B cell (primary cell): ENCODE results near the gene CLIC6. TPM values are rescaled to one million over a fixed set of nuclear protein-coding genes. Genes with fewer than 3 reads are reported as not detected.

Experiments used
- ATAC-seq: fragments of 200-7000 bp; cut with Tn5 transposase; one replicate; pipeline ENCODE4 v1.10.0; 2021; ENCODE audit warnings: low read depth, mild to moderate bottlenecking, moderate number of reproducible peaks, moderate library complexity
- CTCF ChIA-PET: fragments of 350-600 bp; sonication (Branson Sonifier 250); formaldehyde crosslinking; loops from one replicate; lab custom pipeline; 2021; ENCODE audit warnings: antibody characterized with exemption, inconsistent platforms; lab: Charles Lee
- POLR2A ChIA-PET: fragments of 350-600 bp; sonication (Branson Sonifier 250); formaldehyde crosslinking; loops from one replicate; lab custom pipeline; 2021; ENCODE audit warnings: antibody characterized with exemption; lab: Charles Lee
- DNase-seq: peaks from one replicate; pipeline ENCODE4 v3.0.0; 2013
- H2AFZ ChIP-seq: 2 replicates; pipeline ENCODE4 v1.6.1; 2012; ENCODE audit warnings: mild to moderate bottlenecking, low read depth, low read length; ENCODE audit not compliant: insufficient read depth, poor library complexity, severe bottlenecking
- H3K27ac ChIP-seq, 2 donors: 1 replicate in 1 of 2; 2 replicates in 1 of 2; pipeline ENCODE4 v1.5.1; 2012 to 2013; ENCODE audit warnings: low read length in 2 of 2, mild to moderate bottlenecking in 2 of 2, moderate library complexity in 1 of 2
- H3K27me3 ChIP-seq, 4 experiments: fragments of 200-600 bp in 1 of 4; sonication (generic) in 1 of 4; replicated peaks in 1 of 4; 1 replicate in 2 of 4; 2 replicates in 2 of 4; pipeline versions ENCODE4 v1.6.1 to v1.7.0; 2013 to 2016; ENCODE audit warnings: low read length in 3 of 4, mild to moderate bottlenecking in 2 of 4, mixed read lengths in 1 of 4, moderate library complexity in 1 of 4; ENCODE audit not compliant: insufficient read depth in 4 of 4, control insufficient read depth in 3 of 4; ENCODE audit errors: control extremely low read depth in 1 of 4
- H3K36me3 ChIP-seq, 2 experiments: replicated peaks in 1 of 2; 1 replicate in 1 of 2; 2 replicates in 1 of 2; pipeline versions ENCODE4 v1.6.1 to v1.7.1; 2013; ENCODE audit warnings: low read length in 1 of 2; ENCODE audit not compliant: insufficient read depth in 2 of 2, control insufficient read depth in 1 of 2; ENCODE audit errors: control extremely low read depth in 1 of 2, extremely low read depth in 1 of 2
- H3K4me1 ChIP-seq, 2 donors: fragments of 200-600 bp in 1 of 2; sonication (generic) in 1 of 2; 1 replicate in 1 of 2; 2 replicates in 1 of 2; pipeline versions ENCODE4 v1.5.1 to v1.6.1; 2013 to 2017; ENCODE audit warnings: low read length in 2 of 2; ENCODE audit not compliant: control insufficient read depth in 2 of 2, insufficient read depth in 2 of 2
- H3K4me2 ChIP-seq: replicated peaks from 2 replicates; pipeline ENCODE3; 2012; ENCODE audit warnings: mild to moderate bottlenecking, low read depth, low read length; ENCODE audit not compliant: poor library complexity, severe bottlenecking
- H3K4me3 ChIP-seq, 5 experiments: fragments of 200-600 bp in 1 of 5; sonication (generic) in 1 of 5; 1 replicate in 3 of 5; 2 replicates in 2 of 5; pipeline versions ENCODE4 v1.5.1 to v1.7.0; 2011 to 2016; ENCODE audit warnings: low read length in 4 of 5, mild to moderate bottlenecking in 4 of 5, low read depth in 2 of 5, control low read depth in 1 of 5, moderate library complexity in 1 of 5; ENCODE audit not compliant: insufficient read depth in 1 of 5; ENCODE audit errors: control extremely low read depth in 1 of 5, extremely low read depth in 1 of 5
- H3K79me2 ChIP-seq: fragments of 200-600 bp; sonication (generic); one replicate; pipeline ENCODE4 v1.6.0; 2016; ENCODE audit warnings: low read length; ENCODE audit not compliant: control insufficient read depth, insufficient read depth
- H3K9ac ChIP-seq: fragments of 200-600 bp; sonication (generic); 2 replicates; pipeline ENCODE4 v1.6.1; 2017; ENCODE audit warnings: mild to moderate bottlenecking, low read length, moderate library complexity
- H3K9me3 ChIP-seq, 3 donors: one replicate each; pipeline versions ENCODE4 v1.6.1 to v1.7.1; 2013; ENCODE audit warnings: low read length in 2 of 3; ENCODE audit not compliant: control insufficient read depth in 2 of 3, insufficient read depth in 1 of 3; ENCODE audit errors: control extremely low read depth in 1 of 3
- H4K20me1 ChIP-seq: 2 replicates; pipeline ENCODE4 v1.6.0; 2012; ENCODE audit warnings: mild to moderate bottlenecking, low read length; ENCODE audit not compliant: insufficient read depth, control insufficient read depth, poor library complexity, severe bottlenecking
- H3K27ac Mint-ChIP-seq: one replicate; pipeline ENCODE4 v1.8.0; 2021; ENCODE audit warnings: mixed read lengths
- H3K27me3 Mint-ChIP-seq: one replicate; pipeline ENCODE4 v1.8.0; 2021; ENCODE audit warnings: mixed read lengths
- H3K4me1 Mint-ChIP-seq: one replicate; pipeline ENCODE4 v1.8.0; 2021; ENCODE audit warnings: mixed read lengths
- H3K4me3 Mint-ChIP-seq: one replicate; pipeline ENCODE4 v1.8.0; 2021; ENCODE audit warnings: mixed read lengths
- H3K9me3 Mint-ChIP-seq: one replicate; pipeline ENCODE4 v1.8.0; 2022; ENCODE audit warnings: mixed read lengths; ENCODE audit not compliant: insufficient read depth
- EZH2 ChIP-seq: IDR thresholded peaks from 2 replicates; pipeline ENCODE4 v1.6.1; 2012; ENCODE audit warnings: borderline replicate concordance, low read depth, mild to moderate bottlenecking, moderate library complexity, low read length; ENCODE audit not compliant: insufficient read depth, poor library complexity, severe bottlenecking
- WGBS: methylation state at CpG from one replicate; pipeline ENCODE4 v1.1.5; 2013; ENCODE audit warnings: missing lambda C conversion rate; ENCODE audit not compliant: insufficient coverage; 5-methylcytosine and 5-hydroxymethylcytosine counted together
- intact Hi-C: fragments of 100-400 bp; cut with micrococcal nuclease; formaldehyde crosslinking; loops from one replicate; pipeline ENCODE4 v1.10.0; 2022
- polyA plus RNA-seq: library from polyadenylated mRNA; depleted of rRNA; stranded (reverse); fragments of >200 nt; gene quantifications from 2 replicates; pipeline ENCODE4 v1.2.3, GENCODE V29; 2012
- total RNA-seq, 2 donors: library from RNA; stranded (reverse); fragments of 120-200 nt in 1 of 2; gene quantifications; 1 replicate in 1 of 2; 2 replicates in 1 of 2; pipeline versions ENCODE4 v1.2.3 to v1.2.4, GENCODE V29; 2013 to 2022
- TF ChIP-seq, protein P1 (sequence below): fragments of 200-600 bp; IDR thresholded peaks from one replicate; pipeline ENCODE4 v1.8.0; 2022; ENCODE audit warnings: antibody characterized with exemption, mild to moderate bottlenecking

The CLIC6 gene
- total and polyA plus RNA-seq, 2 donors (not counting 1 experiment from before 2014, with no cell fraction given), result 0.01 to 0.07 TPM

DNA sequence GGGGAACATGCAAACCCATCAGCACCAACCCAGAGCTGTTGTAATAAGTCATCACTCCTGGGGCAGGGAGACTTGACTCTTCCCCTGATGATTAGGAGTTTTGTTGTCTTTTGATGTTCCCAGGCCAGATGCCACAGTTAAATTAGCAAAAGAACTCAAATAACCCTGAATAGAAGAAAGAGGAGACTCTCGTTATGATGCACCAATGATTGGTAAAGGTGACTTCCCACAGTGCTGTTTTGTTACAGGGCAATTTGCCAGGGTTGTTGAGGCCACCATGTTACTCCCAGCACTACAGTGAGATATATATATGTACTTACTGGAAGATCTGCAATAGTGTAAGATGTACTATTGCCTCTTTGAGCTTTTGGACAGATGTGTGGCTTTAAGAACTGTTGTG is 29.5 kb upstream of the CLIC6 start:
- Mint-ChIP-seq H3K27ac (no peak overlapping the region), H3K9me3 (no peaks in the 10 kb centered on the region), H3K4me1 (peaks cover 22% of the 10 kb centered on the region), H3K27me3 (peaks cover 9% of the 10 kb centered on the region), H3K4me3 (no peak overlapping the region)
- POLR2A ChIA-PET, result no interaction called here
- Histone ChIP-seq H3K4me2 (no peak overlapping the region), H4K20me1 (no peaks in the 10 kb centered on the region), H3K27me3 (peaks cover 0 to 1% (median 0%) of the 10 kb centered on the region in 4 experiments), H2AFZ (no peak overlapping the region), H3K27ac (no peak overlapping the region), H3K79me2 (no peaks in the 10 kb centered on the region), H3K9ac (no peak overlapping the region), H3K9me3 (no peaks in the 10 kb centered on the region), H3K4me1 (peaks cover 13 to 16% of the 10 kb centered on the region in 2 donors), H3K4me3 (no peak overlapping the region), H3K36me3 (no peaks in the 10 kb centered on the region)
- CTCF ChIA-PET, result interaction anchor here (0.7 to 2.7 kb wide), 2 partner anchors 8 to 1816 kb away, joined by 3 to 8 read pairs; no protein-coding TSS in a partner anchor
- no peak for ATAC-seq
- no CpG with 5 or more reads among the region's 1 CpG for WGBS
- no peak for DNase-seq
- no peak for TF ChIP-seq EZH2
- TF ChIP-seq, protein P1, sequence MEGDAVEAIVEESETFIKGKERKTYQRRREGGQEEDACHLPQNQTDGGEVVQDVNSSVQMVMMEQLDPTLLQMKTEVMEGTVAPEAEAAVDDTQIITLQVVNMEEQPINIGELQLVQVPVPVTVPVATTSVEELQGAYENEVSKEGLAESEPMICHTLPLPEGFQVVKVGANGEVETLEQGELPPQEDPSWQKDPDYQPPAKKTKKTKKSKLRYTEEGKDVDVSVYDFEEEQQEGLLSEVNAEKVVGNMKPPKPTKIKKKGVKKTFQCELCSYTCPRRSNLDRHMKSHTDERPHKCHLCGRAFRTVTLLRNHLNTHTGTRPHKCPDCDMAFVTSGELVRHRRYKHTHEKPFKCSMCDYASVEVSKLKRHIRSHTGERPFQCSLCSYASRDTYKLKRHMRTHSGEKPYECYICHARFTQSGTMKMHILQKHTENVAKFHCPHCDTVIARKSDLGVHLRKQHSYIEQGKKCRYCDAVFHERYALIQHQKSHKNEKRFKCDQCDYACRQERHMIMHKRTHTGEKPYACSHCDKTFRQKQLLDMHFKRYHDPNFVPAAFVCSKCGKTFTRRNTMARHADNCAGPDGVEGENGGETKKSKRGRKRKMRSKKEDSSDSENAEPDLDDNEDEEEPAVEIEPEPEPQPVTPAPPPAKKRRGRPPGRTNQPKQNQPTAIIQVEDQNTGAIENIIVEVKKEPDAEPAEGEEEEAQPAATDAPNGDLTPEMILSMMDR, result no peak
- intact Hi-C loops, result no loop called here

DNA sequence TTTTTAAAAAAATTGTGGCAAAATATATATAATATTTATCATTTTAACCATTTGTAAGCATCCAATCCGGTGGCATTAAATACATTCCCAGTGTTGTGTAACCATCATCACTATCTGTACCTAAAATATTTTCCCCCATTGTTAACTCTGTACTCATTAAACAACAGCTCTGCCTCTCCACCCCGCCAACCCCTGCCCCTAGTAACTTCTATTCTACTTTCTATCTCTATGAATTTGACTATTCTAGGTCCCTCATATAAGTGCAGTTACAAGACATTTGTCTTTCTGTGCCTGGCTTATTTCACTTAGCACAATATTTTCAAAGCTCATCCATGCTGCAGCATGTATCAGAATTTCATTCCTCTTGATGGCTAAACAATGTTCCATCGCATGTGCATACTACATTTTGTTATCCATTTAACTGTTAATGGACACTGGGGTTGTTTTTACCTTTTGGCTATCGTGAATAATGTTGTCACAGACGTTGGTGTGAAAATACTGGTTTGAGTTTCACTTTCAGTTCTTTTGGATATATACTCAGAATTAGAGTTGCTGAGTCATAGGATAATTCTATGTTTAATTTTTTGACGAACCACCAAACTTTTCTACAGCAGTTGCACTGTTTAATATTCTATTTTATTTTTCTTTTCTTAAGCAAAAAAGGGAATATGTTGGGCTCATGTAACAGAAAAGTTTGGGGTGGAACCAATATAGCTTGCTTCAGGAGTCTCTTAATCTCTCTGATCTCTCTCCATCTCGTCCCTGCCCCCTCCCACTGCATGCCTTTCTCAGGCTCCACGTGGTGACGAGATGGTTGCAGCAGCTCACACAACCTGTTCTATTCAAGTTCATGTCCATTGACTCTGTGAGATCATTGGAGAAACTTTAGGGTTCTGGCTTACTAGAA is 28.7 kb upstream of the CLIC6 start:
- Mint-ChIP-seq H3K27ac (no peak overlapping the region), H3K27me3 (peaks cover 5% of the 10 kb centered on the region), H3K4me3 (peak overlapping the region; percentile 23), H3K4me1 (peaks cover 22% of the 10 kb centered on the region), H3K9me3 (no peaks in the 10 kb centered on the region)
- H3K36me3 ChIP-seq, result no peaks in the 10 kb centered on the region
- H4K20me1 ChIP-seq, result no peaks in the 10 kb centered on the region
- H3K4me3 ChIP-seq, result no peak overlapping the region
- H3K27ac ChIP-seq, result no peak overlapping the region
- ChIA-PET POLR2A (no interaction called here), CTCF (interaction anchor here (0.7 to 2.7 kb wide), 2 partner anchors 8 to 1815 kb away, joined by 3 to 8 read pairs; no protein-coding TSS in a partner anchor)
- ATAC-seq (no peak), DNase-seq (no peak)
- TF ChIP-seq, protein P1, result no peak
- no peak for TF ChIP-seq EZH2
- H2AFZ ChIP-seq, result peak overlapping the region; percentile 4
- 100% methylated on average over 1 of the region's 9 CpGs for WGBS
- intact Hi-C loops, result no loop called here
- peak overlapping the region; percentile 34 for H3K4me2 ChIP-seq
- peaks cover 13 to 16% of the 10 kb centered on the region in 2 donors for H3K4me1 ChIP-seq
- H3K27me3 ChIP-seq, result no peaks in the 10 kb centered on the region
- no peaks in the 10 kb centered on the region for H3K9me3 ChIP-seq
- no peaks in the 10 kb centered on the region for H3K79me2 ChIP-seq
- no peak overlapping the region for H3K9ac ChIP-seq
